HG02943 (cell line): ENCODE data around the gene MYBPH.

Source experiments
- ATAC-seq: cut with Tn5 transposase; IDR thresholded peaks from one replicate; pipeline ENCODE4 v1.9.1; 2021; ENCODE audit warnings: mild to moderate bottlenecking, low read depth, moderate library complexity; ENCODE audit not compliant: unreplicated experiment

Gene MYBPH

DNA sequence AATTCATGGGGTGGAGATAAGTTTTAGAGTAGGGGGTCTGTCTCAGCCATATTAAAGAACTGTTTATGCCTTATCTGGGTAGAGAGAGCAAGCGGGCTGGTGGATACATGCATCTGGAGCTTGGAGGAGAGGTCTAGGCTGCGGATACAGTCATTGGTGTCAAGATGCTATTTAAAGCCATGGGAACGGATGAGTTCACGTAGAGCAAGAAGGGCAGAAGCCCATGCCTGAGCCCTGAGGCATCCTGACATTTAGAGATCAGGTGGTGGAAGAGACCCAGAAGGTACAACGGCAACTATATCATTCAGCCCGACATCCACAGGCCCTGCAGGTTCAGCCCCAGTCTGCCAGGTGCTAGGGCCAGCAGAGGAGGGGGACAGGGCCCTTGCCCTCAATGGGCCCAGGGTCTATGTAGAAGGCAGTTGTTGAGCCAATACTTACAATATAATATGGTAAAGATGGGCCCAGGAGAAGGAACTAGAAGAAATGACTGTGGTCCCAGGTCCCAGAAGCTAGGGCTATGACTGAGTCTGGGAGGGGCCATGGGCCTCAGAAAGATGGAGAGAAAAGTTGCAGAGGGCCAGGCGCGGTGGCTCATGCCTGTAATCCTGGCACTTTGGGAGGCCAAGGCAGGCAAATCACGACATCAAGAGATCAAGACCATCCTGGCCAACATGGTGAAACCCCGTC lies 26.0 kb upstream of the MYBPH start:
- ATAC-seq = no peak

- ATAC-seq = no peak
Observed at GRCh38 chr1:203200916-203201315, 25.3 kb upstream of the MYBPH start.

DNA sequence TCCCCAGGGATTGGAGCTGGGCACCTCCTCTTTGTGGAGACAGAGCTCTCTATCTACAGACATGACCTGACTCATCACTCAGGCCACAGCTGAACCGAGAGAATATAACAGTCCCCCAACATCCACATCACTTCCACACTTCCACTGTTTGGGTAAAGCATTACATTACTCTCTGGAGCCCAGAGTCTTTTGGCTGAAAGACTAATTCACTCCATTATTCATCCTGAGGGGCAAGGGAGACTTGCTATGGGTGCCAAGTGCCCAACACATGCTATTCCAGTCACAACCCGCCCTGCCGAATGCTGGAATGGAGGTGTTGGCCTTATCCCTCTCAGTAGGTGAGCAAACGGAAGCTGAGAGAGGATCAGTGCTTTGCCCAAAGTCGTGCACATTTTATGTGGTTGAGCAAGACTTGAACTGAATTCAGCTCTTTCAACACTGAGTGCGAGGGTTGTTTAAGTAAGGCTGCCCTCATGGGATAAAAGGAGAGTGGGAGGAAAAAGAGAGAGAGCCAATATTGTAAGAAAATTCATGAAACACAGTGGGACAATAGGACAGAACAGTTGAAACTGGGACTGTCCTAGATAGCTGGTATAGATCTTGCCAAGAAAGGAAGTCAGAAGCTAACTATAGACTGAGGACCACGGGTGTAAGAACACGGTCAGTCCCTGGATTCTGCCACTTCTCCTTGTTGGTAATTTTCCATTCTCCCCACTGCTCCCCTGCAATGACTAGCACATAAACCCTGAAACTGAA lies 24.4 kb upstream of the MYBPH start:
- no peak for ATAC-seq

DNA sequence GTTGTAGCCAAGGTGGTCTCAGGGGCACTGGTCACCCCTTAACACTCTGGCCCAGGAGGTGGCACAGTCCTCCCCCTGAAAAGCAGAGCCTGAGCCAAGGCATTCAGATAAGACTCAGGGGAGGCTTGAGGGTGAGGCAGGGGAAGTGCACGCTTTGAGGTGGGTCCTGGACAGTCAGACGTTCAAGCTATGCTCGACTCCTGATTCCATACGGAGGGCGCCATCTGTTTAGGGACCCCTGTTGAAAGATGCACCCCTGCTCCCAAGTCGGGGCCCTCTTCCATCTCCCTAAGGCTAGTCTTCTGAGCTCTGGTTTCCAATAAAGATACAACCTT lies 23.8 kb upstream of the MYBPH start:
- no peak for ATAC-seq

- no peak for ATAC-seq
Observed at GRCh38 chr1:203199002-203199401, 23.4 kb upstream of the MYBPH start.

DNA sequence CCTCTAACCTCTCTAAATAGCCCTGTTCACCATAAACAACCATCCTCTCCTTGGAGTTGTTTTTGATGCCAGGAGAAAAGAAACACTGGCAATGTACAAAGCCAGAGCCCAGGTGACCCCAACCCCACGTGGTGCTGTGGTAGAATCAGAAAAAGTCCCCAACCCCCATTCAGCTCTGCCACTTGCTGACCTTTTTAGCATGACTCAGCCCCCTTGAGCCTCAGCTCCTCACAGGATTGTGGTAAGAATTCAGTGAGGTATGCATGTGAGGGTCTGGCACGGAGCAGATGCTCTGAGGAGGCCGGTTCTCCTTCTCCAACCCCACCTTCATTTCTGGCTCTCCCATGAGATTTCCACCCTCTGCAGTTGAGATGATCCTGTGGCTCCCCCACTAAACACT lies 22.0 kb upstream of the MYBPH start:
- ATAC-seq = no peak

DNA sequence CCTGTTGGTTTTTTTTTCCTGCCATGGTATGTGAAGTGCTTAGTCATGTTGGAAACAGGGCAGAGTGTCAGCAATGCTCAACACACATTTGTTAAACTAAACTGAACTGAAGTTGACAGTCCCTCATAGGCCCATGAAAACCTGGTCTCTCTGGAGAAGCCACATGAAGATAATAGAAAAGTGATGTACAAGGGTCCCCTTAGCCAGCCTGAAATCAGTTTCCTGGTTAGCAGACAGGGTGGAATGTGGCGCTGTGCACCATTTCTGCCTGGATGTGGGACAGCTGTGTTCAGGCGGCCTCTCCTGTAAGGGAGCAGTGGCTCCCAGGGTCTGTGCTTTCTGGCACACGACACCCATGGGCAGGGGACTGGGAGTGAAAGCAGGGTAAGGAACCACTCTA lies 20.7 kb upstream of the MYBPH start:
- ATAC-seq = no peak

DNA sequence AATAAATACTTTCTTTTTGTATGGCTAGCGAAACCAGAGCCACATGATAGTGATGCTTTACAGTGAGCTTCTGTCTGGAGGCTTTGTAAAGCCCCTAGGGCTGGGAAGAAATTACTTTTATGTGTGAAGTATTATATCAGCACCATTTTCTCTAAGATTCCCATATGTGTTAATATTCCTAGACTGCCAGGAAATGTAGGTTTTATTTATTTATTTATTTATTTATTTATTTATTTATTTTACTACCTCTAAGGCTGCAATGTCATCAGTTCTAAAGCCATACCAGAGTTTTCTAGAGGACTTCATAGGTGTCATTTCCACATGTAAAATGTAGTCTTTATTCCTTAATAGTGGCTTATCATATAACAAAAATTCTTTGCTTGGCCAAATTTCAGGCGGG lies 15.3 kb upstream of the MYBPH start:
- no peak for ATAC-seq

DNA sequence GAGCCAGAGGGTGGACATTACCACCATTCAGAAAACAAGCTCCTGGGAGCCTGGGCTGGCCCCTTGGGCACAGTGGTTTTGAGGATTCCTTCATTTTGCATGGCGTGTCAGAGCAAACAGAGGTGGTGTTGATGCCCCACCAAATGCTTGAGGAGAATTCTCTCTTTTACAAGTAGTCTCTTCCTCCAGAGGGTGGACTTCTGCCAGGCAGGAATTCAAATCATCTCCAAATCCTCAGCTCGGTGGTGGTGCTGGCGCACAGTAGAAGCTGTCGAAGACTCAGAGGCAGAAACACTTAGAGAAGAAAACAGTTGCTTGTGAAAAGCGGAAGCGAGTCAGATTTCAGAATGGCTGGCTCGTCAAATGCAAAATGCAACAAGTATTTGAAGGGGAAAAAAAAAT lies 14.3 kb upstream of the MYBPH start:
- no peak for ATAC-seq

DNA sequence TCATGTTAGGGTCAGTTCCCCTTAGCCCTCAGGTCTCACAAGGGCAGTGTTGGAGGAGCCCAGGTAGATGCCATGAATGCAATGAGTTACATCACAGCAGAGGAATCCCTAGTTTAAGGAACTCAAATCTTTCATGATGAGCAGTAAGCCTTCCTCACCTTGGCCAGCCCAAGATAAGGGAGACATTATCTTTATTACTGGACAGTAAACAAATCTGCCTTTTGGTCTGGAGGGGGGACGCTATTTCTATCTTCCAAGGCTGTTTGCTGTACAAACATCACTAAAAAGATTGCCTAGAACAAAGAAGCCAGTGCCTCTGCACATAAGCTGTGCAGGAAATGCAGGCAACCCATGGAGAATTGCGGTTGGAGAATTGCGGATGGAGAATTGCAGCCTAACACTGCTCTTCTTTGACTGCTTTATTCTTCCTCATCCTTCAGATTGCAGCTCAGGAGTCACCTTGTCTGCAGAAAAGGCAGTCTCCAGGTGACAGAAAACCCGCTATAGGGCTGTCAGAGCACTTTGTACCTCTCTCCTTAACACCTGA lies 13.1 kb upstream of the MYBPH start:
- ATAC-seq = no peak

GRCh38 chr1:203187689-203188264 lies 12.2 kb upstream of the MYBPH start:
- ATAC-seq = no peak

DNA sequence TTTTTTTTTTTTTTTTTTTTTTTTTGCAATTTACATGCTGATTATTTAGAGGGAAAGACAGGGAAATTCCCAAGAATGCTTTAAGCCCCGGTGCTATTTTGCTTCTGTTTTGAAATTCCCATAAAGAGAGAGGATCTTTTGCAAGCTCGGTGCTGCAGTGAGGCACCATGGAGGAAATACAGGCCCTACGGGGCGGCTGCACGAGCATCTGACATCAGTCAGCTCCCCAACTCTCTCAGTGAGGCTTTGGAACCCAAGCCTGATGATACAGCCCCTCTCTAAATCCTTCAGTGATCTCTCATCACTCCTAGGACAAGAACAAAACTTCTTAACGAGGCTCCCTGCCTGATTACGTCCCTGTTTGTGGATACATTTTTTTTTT lies 11.7 kb upstream of the MYBPH start:
- no peak for ATAC-seq

GRCh38 chr1:203186446-203187303 lies 11.0 kb upstream of the MYBPH start, which contains the start of gene CHI3L1:
TSS of gene CHI3L1 (minus strand) at chr1:203186704. CDS start at chr1:203186623, 81 bp downstream.
- no peak for ATAC-seq

DNA sequence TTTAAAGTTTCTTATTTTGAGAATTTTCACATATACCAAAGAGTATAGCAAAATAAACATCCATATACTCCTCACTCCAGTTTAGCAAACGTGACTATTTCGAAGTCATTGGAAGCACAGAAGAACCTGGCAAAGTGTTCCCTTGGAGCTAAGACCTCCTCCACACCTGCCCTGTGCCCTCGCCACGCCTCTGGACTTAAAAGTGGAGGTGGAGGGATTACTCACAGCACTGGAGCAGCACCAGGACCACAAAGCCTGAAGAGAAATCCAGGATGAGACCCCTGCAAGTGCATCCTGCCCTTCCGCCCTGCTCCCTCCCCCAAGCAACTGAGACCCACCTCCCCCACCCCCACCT lies 10.4 kb upstream of the MYBPH start:
- no peak for ATAC-seq

DNA sequence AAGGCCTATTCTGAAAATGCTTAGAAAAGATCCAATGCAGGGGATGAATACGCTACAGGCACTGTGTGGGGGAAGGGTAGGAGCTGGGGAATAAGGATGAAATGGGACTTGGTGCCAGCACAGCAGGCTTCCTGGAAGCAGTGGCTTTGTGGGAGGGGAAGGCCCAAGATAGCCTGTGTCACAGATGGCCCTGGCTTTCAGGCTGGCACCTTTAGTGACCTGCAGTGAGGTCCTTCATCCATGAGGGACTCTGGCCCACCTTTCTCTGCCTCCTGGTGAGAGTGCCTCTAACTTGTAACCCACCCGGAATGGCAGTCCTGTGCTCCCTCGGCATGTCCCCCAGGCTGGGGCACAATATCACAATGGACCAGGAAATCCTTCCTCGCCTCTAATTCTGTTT lies 10.0 kb upstream of the MYBPH start:
- no peak for ATAC-seq

- no peak for ATAC-seq
Observed at GRCh38 chr1:203185061-203185461, 9.4 kb upstream of the MYBPH start.

- no peak for ATAC-seq
Observed at GRCh38 chr1:203184467-203184866, 8.8 kb upstream of the MYBPH start.

DNA sequence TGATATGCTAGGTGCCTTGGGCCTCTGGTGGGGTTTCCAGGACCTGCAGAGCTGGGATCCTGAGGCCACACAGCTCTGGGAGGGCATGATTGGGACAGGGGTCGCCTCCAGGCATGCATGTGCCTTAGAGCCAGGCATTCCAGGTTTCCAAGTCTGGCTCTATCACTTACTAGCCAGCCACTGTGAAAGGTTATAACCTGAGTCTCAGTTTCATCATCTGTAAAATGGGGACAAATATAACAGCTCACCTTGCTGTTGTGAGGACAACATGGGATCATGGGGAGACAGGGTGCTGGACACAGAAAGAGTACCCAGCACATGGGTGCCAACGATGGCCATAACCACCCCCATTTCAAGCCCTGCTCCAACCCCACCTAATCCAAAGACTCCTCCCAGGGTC lies 8.2 kb upstream of the MYBPH start:
- ATAC-seq = no peak

- ATAC-seq = no peak
Observed at GRCh38 chr1:203182387-203182953, 6.8 kb upstream of the MYBPH start.

- no peak for ATAC-seq
Observed at GRCh38 chr1:203181586-203182386, 6.2 kb upstream of the MYBPH start.
